ENCODE measurements around the gene CEP72.

Gene CEP72

GRCh38 chr5:622946-623522, 10.9 kb downstream of the CEP72 start:
- TF ChIP-seq POLR2A (IDR thresholded peaks at IDR 0.05; ENCODE audit: extremely low read depth, insufficient read length): no peak
- TF ChIP-seq MAX (IDR thresholded peaks at IDR 0.05; ENCODE audit: low read depth, low read length): no peak
- TF ChIP-seq MYC (IDR thresholded peaks at IDR 0.05; ENCODE audit: low read depth, low read length): no peak
- no peak for TF ChIP-seq CTCF (IDR thresholded peaks at IDR 0.05; ENCODE audit: low read depth, low read length)
- no peak for DNase-seq (ENCODE audit: low read depth)
- H3K4me3 ChIP-seq (ENCODE audit: low read depth, low read length): no peak overlapping the region

- DNase-seq (ENCODE audit: low read depth): no peak
- TF ChIP-seq CTCF (IDR thresholded peaks at IDR 0.05; ENCODE audit: low read depth, low read length) (no peak), POLR2A (IDR thresholded peaks at IDR 0.05; ENCODE audit: extremely low read depth, insufficient read length) (no peak), MYC (IDR thresholded peaks at IDR 0.05; ENCODE audit: low read depth, low read length) (no peak), MAX (IDR thresholded peaks at IDR 0.05; ENCODE audit: low read depth, low read length) (no peak)
- H3K4me3 ChIP-seq (ENCODE audit: low read depth, low read length): no peak overlapping the region
Measured at GRCh38 chr5:623531-623930, 11.4 kb downstream of the CEP72 start.

GRCh38 chr5:624118-624950, 12.2 kb downstream of the CEP72 start:
- DNase-seq (ENCODE audit: low read depth): no peak
- TF ChIP-seq CTCF (IDR thresholded peaks at IDR 0.05; ENCODE audit: low read depth, low read length): no peak
- no peak for TF ChIP-seq MYC (IDR thresholded peaks at IDR 0.05; ENCODE audit: low read depth, low read length)
- TF ChIP-seq MAX (IDR thresholded peaks at IDR 0.05; ENCODE audit: low read depth, low read length): no peak
- no peak for TF ChIP-seq POLR2A (IDR thresholded peaks at IDR 0.05; ENCODE audit: extremely low read depth, insufficient read length)
- H3K4me3 ChIP-seq (ENCODE audit: low read depth, low read length): no peak overlapping the region

- no peak for DNase-seq (ENCODE audit: low read depth)
- no peak for TF ChIP-seq POLR2A (IDR thresholded peaks at IDR 0.05; ENCODE audit: extremely low read depth, insufficient read length)
- H3K4me3 ChIP-seq (ENCODE audit: low read depth, low read length): no peak overlapping the region
Measured at GRCh38 chr5:624951-625230, 12.8 kb downstream of the CEP72 start.

GRCh38 chr5:625516-625915, 13.4 kb downstream of the CEP72 start:
- no peak for DNase-seq (ENCODE audit: low read depth)
- no peak for TF ChIP-seq MAX (IDR thresholded peaks at IDR 0.05; ENCODE audit: low read depth, low read length)
- no peak for TF ChIP-seq MYC (IDR thresholded peaks at IDR 0.05; ENCODE audit: low read depth, low read length)
- no peak for TF ChIP-seq POLR2A (IDR thresholded peaks at IDR 0.05; ENCODE audit: extremely low read depth, insufficient read length)
- no peak for TF ChIP-seq CTCF (IDR thresholded peaks at IDR 0.05; ENCODE audit: low read depth, low read length)
- no peak overlapping the region for H3K4me3 ChIP-seq (ENCODE audit: low read depth, low read length)

GRCh38 chr5:626850-627249, 14.7 kb downstream of the CEP72 start:
- TF ChIP-seq POLR2A (IDR thresholded peaks at IDR 0.05; ENCODE audit: extremely low read depth, insufficient read length) (no peak), MYC (IDR thresholded peaks at IDR 0.05; ENCODE audit: low read depth, low read length) (no peak), MAX (IDR thresholded peaks at IDR 0.05; ENCODE audit: low read depth, low read length) (no peak), CTCF (IDR thresholded peaks at IDR 0.05; ENCODE audit: low read depth, low read length) (no peak)
- no peak overlapping the region for H3K4me3 ChIP-seq (ENCODE audit: low read depth, low read length)
- no peak for DNase-seq (ENCODE audit: low read depth)

All from NB4 (cell line).